Sigmoid colon (tissue), 4 donors: ENCODE results near the gene STX12.

ENCODE experiments used
- POLR2A ChIP-seq, 2 donors: fragments of 450-650 bp; IDR thresholded peaks; one replicate each; pipeline ENCODE4 v1.6.1; 2016; ENCODE audit warnings: antibody characterized with exemption in 2 of 2, mild to moderate bottlenecking in 2 of 2, moderate library complexity in 2 of 2
- POLR2AphosphoS5 ChIP-seq, 4 donors: sonication (generic); formaldehyde crosslinking; IDR thresholded peaks; one replicate each; pipeline ENCODE4 v1.6.1; 2017; ENCODE audit warnings: antibody characterized with exemption in 4 of 4
- TF ChIP-seq, protein P1 (sequence below), 4 experiments: fragments of 450-650 bp in 3 of 4; fragments of 200-600 bp in 1 of 4; IDR thresholded peaks; one replicate each; pipeline ENCODE4 v1.5.1; 2016 to 2019; ENCODE audit warnings: antibody characterized with exemption in 4 of 4, mild to moderate bottlenecking in 3 of 4, moderate library complexity in 2 of 4

DNA sequence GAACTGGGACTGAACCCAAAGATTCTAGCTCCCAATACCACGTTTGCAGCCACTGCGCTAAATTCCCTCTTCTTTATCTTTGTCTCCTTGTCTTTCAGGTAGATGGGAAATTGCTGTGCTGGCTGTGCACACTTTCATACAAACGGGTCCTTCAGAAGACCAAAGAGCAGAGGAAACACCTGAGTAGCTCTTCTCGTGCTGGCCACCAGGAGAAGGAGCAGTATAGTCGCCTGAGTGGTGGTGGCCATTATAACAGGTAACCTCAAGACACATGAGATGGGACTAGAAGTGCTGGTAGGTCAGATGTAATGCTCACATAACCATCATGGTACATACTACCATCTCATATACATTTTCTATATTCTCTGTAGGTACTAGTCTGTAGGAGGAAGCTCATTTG lies 28.5 kb upstream of the STX12 start:
- TF ChIP-seq, protein P1, sequence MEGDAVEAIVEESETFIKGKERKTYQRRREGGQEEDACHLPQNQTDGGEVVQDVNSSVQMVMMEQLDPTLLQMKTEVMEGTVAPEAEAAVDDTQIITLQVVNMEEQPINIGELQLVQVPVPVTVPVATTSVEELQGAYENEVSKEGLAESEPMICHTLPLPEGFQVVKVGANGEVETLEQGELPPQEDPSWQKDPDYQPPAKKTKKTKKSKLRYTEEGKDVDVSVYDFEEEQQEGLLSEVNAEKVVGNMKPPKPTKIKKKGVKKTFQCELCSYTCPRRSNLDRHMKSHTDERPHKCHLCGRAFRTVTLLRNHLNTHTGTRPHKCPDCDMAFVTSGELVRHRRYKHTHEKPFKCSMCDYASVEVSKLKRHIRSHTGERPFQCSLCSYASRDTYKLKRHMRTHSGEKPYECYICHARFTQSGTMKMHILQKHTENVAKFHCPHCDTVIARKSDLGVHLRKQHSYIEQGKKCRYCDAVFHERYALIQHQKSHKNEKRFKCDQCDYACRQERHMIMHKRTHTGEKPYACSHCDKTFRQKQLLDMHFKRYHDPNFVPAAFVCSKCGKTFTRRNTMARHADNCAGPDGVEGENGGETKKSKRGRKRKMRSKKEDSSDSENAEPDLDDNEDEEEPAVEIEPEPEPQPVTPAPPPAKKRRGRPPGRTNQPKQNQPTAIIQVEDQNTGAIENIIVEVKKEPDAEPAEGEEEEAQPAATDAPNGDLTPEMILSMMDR (IDR thresholded peaks at IDR 0.05): no peak
- TF ChIP-seq POLR2AphosphoS5 (IDR thresholded peaks at IDR 0.05): no peak
- TF ChIP-seq POLR2A (IDR thresholded peaks at IDR 0.05): no peak
